Thyroid gland (tissue), 4 donors: Measurements from ENCODE around the gene C2orf81.
"Not testable (repeated sequence)": the region's sequence is repeated elsewhere in the genome, so short reads cannot be mapped to it uniquely, and the experiment has no call there.

Source experiments
- CTCF ChIP-seq, 6 experiments: fragments of 200-600 bp in 3 of 6; fragments of 450-650 bp in 3 of 6; sonication (generic) in 3 of 6; IDR thresholded peaks; one replicate each; pipeline ENCODE4 v1.5.1; 2016 to 2019; ENCODE audit warnings: antibody characterized with exemption in 6 of 6, mild to moderate bottlenecking in 2 of 6, inconsistent platforms in 1 of 6, moderate library complexity in 1 of 6
- POLR2A ChIP-seq, 2 donors: fragments of 450-650 bp; IDR thresholded peaks; one replicate each; pipeline ENCODE4 v1.6.1; 2017; ENCODE audit warnings: antibody characterized with exemption in 2 of 2, mild to moderate bottlenecking in 2 of 2, moderate library complexity in 1 of 2

- TF ChIP-seq POLR2A, CTCF (IDR thresholded peaks at IDR 0.05): not testable (repeated sequence)
Measured at GRCh38 chr2:74470742-74471141, 49.3 kb upstream of the C2orf81 start.
